T-helper 1 cell (primary cell): ENCODE results near the gene EFNA3.

Experiments
- DNase-seq, 5 donors: peaks; one replicate each; pipeline ENCODE4 v3.0.0-alpha.2; 2012 to 2020

The EFNA3 gene

DNA sequence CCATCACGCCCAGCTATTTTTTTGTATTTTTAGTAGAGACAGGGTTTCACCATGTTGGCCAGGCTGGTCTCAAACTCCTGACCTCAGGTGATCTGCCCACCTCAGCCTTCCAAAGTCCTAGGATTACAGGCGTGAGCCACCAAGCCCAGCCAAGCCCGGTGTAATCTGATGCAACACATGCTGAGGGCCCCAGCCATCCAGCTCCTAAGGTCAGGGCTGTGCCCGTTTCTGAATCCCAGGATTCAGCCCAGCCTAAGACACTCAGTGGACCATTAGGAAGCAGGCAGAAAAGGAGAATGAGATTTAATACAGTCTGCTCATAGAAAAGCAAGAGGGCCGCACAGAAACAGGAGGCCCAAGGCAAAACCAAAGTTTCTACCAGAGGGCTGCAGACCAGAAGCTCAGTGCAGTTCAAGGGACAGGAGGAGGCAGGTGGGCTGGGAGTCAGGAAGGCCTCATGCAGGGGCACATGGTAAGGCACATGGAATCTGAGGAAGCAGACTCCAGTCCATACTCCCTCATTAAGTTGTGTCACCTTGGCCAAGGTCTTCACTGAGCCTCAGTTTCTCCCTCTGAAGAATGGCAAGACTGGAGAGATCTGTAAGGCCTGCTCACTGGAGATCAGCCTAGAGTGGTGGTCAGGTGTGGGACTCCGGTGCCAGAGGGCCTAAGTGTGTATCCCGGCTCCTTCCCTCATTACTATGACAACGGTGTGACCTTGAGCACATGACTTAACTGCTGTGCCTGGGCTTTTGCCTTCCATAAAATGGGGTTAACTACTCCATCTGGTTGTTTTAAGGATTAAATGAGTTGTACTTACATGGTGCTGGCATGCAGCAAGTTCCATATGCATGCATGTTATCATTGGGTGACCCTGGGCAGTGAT is 29.9 kb upstream of the EFNA3 start:
- DNase-seq = no peak

DNA sequence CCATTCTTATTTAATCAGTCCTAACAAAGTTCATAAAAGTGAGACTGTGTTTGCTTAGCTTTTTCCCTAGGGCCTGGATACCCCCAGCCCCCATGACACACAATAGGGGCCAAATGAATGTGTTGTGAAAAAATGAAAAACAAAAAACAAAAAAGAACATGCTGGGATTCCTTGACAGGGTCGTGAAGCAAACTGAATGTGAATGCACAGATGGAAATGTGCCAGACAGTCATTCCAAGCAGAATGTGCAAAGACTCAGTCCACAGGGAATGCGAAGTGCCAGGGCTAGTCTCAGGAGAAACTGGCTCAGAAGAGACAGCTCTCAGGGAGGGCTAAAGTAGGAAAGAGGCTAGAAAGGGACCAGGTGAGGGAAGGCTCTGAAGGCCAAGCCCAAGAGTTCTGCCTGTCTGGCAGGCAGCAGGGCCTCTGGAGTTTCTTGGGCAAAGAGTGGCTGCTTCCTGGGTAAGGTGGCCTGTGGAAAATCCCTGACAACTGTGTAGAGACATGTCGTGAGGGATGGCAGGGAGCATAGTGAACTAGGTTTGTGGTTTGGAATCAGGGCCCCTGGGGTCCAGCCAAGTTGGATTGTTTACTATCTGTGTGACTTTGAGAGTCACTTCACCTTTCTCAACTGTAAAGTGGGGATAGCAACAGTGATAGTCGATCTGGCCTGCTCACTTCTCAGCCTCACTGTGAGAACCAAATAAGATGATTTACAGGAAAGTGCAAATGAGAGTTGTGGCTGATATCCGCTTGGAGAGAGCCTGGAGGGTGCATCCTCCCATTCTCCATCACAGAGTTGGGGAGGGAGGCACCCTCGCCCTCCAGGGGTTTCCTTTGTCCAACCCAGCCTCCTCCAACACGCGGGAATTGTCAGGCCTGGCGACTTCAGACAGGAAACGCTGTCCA is 28.7 kb upstream of the EFNA3 start:
- no peak for DNase-seq

DNA sequence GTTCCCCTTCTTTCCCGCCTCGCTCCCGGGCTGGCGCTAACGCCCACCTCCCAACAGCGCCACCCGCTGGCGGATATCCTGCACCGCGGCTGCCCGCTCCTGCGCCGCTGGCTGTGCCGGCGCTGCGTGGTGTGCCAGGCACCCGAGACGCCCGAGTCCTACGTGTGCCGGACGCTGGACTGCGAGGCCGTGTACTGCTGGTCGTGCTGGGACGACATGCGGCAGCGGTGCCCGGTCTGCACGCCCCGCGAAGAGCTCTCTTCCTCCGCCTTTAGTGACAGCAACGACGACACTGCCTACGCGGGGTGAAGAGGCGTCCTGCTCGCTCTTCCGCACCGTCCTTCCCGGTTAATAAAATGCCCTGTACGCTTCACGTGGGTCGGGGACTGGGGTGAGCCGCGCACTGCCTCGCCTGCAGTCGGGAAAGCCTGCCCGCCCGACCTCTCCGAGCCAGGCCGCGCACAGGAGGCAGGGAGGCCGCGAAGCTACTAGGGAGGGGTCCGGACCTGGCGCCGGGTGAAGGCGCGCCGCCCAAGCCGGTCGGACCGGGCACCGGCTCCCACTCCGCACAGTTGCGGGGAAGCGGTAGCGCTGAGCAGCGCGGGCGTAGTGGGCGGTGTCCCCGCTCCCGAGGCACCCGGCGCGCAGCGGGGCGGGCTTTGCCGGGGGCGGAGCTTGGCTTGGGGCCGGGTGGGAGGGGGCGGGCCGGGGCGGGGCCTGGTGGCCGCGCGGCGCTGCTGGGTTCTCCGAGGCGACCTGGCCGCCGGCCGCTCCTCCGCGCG is 27.9 kb upstream of the EFNA3 start, which contains the start of gene ADAM15:
Gene ADAM15 (plus strand): TSS at position 757 of the 782 bp plus-strand sequence. CDS start 71 bp downstream, outside the sequence.
- DNase-seq = peak; percentile 71 to 81 (median 73)

DNA sequence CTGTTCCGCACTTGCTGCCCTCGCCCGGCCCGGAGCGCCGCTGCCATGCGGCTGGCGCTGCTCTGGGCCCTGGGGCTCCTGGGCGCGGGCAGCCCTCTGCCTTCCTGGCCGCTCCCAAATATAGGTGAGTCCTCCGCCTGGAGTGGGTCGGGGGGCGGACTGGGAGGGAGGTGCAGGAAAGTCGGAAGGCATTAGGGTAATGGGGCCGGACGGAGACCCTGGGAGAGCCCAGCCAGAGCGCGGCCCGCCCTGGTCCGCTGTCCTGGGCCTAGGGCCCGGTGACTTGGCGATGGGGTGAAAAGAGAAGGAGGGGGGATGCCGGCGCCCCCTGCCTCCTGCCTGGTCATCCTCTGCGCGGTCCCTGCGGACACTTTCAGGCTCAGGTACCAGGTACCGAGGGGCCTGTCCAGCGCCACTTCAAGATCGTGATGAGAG is 27.3 kb upstream of the EFNA3 start:
- DNase-seq = no peak

DNA sequence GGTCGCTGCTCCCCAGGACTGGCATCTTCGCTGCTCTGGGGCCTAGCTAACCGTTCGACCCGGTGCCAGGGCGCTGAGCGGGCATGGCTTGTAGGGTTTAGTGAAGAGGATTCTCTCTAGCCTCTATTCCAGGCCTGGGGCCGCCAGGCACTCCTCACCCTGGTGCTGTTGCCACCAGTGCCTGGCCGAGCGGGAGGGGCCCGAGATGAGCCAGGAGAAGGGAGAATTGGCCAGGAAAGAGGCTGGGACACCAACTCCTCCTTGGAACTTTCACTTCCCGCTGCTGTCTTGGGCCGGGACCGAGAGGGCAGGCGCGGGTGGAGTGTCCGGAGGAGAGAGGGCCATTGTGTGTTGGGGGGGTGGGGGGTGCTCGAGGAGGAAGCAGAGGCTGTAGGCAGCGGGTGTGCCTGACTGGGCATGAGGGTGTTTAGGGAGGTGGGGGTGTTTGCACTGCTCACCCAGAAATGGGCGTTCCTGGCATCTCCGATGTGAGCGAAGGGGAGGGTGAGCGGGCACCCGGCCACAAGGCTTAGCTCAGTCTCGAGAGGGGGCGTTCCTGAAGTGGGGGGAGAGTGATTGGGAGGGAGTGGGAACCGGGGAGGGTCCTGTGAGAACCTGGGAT is 26.7 kb upstream of the EFNA3 start:
- peak in 4 of 5 donors; percentile 21 to 46 (median 30) for DNase-seq

DNA sequence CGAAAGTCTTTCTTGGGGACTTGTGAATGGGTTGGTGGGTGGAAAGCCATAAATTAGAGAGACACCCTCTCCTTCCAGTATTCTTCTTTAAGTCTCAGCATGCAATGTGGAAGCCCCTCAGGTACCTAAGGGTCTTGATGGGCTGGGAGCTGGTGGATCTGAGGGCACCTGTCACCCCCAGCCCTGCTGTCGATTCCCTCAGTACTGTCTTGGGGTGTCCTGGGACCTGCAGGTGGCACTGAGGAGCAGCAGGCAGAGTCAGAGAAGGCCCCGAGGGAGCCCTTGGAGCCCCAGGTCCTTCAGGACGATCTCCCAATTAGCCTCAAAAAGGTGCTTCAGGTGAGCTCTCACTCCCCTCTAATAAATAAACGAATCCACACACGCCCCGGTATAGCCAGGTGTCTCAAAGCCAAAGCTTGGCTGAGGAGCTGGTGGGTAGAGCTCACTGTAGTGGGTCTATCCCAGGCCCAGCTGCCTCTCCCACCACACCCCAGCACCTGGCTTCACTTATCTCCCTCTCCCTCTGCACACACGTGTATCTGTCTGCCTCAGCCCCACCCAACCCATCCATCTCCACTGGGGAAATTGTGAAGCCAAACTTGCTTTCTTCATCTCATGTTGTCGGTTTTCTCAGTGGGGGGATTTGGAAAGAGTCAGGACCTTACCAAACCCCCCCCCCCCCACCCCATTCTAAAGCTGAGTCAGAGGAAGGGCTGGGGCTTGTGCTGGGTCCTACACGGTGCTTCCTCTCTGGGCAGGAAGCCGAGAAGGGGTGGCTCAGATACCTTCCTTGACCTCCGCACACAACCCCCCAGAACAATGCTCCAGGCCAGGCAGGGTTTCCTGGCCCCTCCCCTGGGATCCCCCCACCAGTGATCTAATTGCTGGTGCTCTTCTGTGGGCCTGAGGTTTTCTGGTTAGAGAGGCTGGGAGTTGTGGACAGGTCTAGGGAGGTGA is 25.9 kb upstream of the EFNA3 start:
- DNase-seq = peak in 1 of 5 donors; percentile 39

DNA sequence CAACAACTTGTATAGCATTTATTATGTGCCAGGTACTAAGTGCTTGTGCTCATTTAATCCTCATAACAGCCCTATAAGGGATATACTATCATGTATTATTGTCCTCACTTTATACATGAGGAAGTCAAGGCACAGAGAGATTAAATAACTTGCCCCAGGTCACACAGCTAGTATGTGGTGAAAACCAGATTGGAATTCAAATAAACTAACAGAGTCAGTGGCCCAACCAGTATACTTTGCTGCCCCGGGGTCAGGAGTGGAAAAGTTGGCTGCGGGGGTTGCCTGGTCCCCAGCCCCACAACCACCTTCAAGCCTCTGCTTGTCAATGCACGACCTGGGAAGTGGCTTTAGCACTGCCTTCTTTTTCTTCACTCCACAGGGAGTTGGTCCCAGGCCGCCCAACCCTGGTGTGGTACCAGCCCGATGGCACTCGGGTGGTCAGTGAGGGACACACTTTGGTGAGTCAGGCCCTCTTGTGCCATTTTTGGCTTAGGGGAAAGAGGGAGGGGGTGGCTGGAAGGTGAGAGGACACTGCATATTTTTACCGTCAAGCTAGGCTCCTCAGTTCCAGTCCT is 25.0 kb upstream of the EFNA3 start:
- DNase-seq = no peak

DNA sequence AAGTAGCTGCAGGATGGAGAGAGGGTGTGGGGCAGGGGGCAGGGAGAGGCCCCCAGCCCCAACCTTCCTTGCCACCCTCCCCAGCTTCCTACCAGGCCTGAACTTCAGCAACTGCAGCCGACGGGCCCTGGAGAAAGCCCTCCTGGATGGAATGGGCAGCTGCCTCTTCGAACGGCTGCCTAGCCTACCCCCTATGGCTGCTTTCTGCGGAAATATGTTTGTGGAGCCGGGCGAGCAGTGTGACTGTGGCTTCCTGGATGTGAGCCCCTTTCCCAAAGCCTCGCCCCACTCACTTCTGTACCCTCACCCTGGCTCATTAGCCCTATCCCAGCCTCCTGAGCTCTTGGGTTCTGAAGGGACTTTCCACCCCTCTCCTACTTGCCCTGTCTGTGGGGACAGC is 21.5 kb upstream of the EFNA3 start:
- no peak for DNase-seq

DNA sequence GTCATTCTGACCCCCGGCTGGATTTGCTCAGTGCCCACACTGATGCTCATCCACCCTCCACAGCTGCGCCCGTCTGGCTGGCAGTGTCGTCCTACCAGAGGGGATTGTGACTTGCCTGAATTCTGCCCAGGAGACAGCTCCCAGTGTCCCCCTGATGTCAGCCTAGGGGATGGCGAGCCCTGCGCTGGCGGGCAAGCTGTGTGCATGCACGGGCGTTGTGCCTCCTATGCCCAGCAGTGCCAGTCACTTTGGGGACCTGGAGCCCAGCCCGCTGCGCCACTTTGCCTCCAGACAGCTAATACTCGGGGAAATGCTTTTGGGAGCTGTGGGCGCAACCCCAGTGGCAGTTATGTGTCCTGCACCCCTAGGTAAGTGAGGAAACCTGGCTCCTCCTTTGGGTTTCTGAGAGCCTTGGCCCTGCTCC is 20.8 kb upstream of the EFNA3 start:
- no peak for DNase-seq

DNA sequence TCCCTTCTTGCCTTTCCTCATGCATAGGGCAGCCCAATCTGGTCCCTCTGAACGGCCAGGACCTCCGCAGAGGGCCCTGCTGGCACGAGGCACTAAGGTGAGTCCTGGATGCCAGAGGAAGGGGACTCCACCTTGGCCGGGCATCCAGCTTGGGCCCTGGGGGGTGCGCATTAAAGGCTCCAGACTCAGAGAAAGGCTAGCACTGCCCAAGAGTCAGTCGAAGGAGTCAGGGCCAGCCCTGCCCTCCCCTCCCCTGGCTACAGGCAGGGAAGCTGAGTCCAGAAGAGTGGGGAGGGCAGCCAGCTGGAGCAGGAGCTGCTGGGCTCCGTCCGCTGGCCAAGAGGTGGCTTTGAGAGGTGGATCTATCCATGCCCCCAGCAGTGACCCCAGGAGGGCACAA is 17.9 kb upstream of the EFNA3 start:
- DNase-seq = no peak

DNA sequence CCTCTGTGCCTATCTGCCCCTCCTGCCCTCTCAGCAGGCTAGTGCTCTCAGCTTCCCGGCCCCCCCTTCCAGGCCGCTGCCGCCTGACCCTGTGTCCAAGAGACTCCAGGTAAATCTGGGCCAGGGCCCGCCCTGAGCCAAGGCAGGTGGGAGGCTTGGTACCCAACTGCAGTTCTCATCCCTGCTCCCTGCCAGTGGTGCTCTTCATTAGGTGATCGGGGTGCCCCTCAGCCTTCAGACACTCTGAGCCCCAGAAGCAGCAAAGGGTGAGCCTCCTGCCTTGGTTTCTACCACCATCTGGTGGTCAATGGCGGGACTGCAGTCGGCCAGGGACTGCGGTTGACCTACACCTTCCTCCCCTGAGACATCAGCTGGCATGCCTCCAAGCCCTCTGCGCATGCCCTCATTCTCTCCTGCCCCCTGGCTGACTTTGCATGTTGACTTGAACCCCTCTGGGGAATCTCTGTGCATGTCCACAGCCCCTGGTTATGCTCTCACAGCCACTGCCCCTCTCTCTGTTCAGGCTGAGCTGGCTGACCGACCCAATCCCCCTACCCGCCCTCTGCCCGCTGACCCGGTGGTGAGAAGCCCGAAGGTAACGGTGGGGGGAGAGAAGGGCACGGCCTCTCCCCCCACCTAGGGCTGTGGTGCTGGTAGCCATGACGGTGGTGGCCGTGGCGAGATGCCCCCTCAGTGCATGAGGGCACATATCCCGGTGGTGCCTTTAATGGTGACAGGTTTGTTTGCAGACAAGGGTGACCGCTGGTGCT is 17.1 kb upstream of the EFNA3 start:
- DNase-seq = peak; percentile 80 to 91 (median 90)

DNA sequence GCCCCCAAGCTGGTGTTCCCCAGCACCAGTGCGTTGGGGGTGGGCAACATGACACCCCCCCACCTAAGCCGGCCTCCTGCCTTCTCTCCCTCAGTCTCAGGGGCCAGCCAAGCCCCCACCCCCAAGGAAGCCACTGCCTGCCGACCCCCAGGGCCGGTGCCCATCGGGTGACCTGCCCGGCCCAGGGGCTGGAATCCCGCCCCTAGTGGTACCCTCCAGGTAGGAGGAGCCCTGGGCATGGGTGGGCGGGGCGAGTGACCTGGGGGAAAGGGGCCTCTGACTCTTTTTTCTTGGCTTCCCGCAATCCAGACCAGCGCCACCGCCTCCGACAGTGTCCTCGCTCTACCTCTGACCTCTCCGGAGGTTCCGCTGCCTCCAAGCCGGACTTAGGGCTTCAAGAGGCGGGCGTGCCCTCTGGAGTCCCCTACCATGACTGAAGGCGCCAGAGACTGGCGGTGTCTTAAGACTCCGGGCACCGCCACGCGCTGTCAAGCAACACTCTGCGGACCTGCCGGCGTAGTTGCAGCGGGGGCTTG is 16.4 kb upstream of the EFNA3 start:
- DNase-seq = no peak

DNA sequence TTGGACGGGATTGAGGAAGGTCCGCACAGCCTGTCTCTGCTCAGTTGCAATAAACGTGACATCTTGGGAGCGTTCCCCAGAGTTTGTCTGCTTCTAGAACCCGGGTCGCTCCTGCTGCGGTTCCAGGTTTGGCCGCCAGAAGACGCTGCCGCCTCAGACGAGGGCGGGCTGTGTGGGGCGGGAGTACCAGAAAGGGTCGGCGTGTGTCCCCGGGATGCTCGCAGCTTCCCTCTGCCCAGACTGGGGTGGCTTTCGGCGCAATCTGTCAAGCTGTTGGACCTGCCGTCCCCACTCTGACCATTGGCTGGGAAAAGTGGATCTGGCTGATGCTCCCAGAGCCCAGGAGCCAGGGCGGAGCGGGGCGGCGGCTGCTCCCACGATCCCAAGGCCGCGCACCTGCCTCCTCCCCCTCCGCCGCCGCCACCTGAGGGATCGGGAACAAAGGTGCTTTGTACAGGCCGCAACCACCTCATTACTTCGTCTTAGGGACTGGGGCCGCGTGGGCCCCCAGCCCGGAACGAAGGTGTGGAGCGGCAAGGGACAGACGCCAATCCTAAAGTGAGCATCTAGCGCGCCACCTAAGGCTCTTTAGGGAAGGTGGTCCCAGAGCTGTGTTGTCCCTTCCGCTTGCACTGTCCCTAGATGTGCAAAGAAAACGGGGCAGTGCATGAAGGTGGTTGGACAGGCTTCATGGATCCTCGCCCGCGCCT is 15.8 kb upstream of the EFNA3 start:
- peak in 4 of 5 donors; percentile 55 to 74 (median 63) for DNase-seq

DNA sequence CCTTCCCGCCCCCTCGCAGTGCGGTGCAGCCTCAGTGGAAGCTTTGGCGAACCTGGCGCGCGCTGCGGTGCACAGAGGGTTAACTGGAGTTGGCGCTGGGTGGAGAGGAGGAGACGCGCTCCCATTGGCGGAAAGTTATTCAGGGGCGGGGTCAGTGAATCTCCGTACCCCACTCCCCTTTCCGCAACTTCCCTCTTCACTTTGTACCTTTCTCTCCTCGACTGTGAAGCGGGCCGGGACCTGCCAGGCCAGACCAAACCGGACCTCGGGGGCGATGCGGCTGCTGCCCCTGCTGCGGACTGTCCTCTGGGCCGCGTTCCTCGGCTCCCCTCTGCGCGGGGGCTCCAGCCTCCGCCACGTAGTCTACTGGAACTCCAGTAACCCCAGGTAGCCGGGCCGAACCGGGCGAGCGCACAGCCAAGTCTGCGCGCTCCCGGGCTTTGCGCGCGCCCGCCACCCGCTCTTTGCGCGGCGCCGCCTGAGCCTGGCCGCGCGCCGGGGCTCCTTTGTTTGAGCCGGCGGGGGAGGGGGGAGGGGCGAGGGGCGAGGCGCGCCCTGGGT is 15.0 kb upstream of the EFNA3 start, which contains the start of gene EFNA4:
Gene EFNA4 (plus strand): TSS at position 191 of the 561 bp plus-strand sequence. CDS start 84 bp downstream, at position 275.
- DNase-seq = peak; percentile 63 to 87 (median 78)

DNA sequence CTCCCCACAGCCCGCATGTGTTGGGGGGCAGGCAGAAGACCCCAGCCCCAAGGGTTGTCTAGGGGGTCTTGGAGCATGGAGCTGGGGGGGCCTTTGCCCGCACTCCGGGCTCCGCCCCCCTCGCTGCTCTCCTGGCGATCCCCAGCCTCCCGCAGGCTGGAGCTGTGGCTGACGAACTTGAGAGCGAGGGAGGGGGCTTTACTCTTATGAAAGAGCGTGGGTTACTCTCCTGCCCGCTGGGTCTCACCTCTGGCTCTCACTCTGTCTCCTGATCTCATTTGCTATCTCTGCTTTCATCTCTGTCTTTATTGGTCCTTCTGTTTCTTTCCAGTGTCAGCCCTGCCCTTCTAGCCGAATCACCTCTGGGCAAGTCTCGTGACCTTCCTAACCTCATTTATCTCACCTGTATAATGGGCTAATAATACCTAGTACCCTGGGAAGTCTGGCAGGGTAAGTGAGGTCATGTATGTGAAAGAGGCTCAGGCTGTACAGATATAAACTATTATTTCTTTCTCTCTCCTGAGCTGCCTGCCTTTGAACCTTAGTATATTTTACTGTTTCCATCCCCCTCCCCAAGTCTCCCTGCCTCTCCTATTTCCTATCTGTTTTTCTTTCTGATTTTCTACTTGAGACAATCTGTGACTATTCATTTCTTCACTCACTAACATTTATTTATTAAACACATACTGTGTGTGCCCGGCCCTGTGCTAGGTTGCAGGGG is 14.4 kb upstream of the EFNA3 start:
- no peak for DNase-seq

DNA sequence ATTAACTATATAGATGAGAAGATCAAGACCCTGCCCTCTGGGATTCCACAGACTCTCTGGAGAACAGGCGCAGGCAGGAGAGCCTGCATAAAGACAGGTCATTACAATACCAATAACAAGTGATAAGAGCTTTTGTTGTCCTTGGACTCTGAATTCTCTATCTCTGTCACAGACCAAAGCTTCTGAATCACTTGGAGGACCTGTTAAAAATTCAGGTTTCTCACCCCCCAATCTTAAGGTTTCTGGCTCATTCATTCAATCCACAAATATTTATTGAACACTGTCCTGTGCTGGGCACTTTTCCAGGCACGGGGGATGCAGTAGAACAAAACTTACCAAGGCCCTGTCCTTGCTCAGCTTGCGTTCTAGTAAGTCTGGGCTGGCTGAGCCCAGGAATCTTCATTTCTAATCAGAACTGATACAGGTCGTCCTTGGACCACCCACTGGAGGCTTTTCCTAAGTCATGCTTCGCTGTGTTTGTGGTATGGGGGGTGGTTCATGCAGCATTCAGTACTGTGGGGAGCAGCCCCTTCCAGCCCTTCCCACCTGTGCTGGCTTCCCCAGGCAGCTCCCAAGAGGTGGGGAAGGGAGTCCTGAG is 13.7 kb upstream of the EFNA3 start:
- DNase-seq = no peak

DNA sequence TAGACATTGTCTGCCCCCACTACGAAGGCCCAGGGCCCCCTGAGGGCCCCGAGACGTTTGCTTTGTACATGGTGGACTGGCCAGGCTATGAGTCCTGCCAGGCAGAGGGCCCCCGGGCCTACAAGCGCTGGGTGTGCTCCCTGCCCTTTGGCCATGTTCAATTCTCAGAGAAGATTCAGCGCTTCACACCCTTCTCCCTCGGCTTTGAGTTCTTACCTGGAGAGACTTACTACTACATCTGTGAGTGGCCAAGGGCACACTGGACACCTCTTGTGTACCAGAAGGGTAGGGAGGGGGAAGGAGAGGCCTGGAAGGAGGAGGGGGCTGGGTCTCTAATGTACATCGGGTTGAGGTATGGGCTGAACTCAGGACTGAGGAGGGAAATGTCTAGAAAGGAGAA is 11.9 kb upstream of the EFNA3 start:
- DNase-seq = no peak
